HG03025 (cell line): ENCODE results near the gene GEMIN7.

Experiments
- ATAC-seq: cut with Tn5 transposase; IDR thresholded peaks from one replicate; pipeline ENCODE4 v1.9.1; 2021; ENCODE audit warnings: mild to moderate bottlenecking, moderate library complexity; ENCODE audit not compliant: unreplicated experiment, low FRiP score

Gene GEMIN7

DNA sequence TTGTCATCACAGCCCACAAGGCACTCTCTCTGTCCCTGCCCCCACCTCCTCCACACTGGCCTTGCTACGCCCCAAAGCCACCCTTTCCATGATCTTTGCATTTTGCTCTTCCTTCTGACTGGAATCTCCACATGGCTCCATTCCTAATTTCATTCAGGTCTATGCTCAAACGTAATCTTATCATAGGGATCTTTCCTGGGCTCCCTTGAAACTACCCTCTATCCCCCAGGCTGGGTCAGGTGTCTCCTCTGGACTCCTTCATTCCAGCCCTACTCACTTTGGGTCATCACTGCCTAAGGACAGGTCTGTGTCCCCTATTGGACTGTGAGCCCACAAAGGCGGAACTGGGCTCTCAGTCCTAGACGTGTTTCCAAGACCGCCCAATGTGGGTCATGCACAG is 3.1 kb downstream of the GEMIN7 start:
- no peak for ATAC-seq

DNA sequence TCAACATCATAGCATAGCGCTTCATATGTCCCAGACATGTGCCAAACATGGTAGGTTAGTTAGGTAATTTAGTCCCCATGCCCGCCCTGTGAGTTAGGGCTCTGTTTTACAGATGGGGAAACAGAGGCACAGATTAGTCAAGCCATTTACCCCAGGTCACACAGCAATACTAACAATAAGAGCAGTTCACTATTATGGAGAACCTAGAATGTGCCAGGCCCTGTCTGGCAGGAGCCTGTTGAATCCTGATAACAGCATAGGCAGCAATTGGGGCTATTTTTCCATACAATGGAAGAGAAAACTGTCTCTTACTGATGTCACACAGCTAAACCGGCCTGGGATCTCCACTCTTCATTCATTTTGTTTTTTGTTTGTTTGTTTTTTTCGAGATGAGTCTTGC is 7.4 kb downstream of the GEMIN7 start:
- no peak for ATAC-seq

DNA sequence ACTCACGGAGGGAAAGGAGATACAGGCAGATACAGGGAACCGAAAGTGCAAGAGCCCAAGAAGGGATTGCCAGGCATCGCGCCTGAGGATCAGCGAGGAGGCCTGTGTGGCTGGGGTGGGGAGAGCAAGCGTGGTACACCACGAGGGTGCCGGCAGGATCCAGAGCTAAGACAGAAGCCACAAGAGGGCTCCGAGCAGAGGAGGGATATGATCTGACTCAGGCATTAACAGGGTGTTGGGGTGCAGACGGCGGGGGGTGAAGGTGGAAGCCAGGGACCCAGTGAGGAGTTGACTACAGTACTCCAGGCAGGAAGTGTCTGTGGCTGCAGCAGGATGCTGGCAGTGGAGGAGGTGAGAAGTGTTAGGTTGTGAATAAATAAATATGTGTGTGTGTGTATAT is 8.5 kb downstream of the GEMIN7 start:
- no peak for ATAC-seq

DNA sequence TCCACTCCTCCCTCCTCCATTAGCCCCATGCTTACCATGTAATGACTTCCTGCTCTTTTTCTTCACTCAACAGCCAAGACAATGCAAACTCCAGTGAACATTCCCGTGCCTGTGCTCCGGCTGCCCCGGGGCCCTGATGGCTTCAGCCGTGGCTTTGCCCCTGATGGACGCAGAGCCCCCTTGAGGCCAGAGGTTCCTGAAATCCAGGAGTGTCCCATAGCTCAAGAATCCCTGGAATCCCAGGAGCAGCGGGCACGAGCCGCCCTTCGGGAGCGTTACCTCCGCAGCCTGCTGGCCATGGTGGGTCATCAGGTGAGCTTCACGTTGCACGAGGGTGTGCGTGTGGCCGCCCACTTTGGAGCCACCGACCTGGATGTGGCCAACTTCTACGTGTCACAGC is 11.0 kb downstream of the GEMIN7 start:
- no peak for ATAC-seq

DNA sequence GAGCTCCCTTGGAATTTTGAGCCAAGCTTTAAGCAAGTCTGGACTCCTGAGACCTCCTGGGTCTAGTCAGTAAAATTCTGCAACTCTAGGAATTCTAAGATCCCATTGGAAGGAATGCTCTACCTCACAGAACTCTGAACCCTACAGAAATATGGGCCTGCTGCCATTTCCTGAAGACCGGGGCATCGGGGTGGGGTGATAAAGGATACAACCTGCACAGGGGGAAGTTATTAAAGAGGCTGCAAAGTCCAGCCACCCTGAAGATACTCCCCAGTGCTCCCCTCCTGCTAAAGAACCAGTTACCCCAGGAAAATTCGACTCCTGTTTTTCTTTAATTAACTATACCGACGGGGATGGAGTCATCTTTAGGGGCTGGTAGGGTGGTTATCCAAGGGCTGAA is 11.5 kb downstream of the GEMIN7 start:
- no peak for ATAC-seq

DNA sequence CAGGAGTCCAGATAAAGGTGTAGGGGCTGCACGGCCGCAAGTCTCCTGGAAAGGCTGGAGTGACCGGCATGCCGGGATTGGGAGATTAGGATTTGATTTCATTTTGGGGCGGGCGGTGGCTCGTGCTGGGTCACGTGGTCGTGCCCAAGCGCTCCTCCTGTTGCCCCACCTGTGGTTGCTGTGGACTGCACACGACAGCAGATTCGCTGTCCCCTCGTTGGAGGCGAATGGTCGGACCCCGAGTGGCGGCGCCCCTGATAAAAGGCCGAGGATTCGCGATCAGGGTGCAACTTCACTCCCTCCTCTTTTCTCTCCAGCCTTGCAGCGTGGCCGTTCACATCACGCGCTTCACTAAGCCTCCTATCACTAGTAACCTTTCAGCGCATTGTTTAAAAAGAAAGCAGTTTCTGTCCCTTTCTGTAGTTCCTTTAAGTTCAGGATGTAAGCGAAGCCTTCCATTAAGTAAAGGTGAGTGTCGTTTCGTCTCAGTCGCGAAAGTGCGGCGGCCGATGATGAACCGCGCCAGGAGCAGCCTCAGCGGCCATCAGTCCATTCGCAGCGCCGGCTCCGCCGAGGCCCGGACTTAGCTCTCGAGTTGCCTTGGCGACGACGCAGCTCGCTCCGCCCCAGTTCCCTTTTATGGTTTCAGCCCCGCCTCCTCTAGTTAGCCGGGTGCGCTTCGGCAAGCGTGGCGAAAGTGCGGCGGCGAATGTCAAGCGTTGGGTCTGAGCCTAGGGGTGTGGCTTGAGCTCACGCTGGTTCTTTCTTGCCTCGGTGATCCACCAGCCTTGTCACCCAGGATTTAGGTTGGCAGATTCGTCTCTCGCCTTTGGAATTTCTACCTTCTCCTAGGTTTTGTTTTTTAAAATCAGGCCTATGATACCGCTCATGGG is 12.2 kb downstream of the GEMIN7 start:
- ATAC-seq: no peak

DNA sequence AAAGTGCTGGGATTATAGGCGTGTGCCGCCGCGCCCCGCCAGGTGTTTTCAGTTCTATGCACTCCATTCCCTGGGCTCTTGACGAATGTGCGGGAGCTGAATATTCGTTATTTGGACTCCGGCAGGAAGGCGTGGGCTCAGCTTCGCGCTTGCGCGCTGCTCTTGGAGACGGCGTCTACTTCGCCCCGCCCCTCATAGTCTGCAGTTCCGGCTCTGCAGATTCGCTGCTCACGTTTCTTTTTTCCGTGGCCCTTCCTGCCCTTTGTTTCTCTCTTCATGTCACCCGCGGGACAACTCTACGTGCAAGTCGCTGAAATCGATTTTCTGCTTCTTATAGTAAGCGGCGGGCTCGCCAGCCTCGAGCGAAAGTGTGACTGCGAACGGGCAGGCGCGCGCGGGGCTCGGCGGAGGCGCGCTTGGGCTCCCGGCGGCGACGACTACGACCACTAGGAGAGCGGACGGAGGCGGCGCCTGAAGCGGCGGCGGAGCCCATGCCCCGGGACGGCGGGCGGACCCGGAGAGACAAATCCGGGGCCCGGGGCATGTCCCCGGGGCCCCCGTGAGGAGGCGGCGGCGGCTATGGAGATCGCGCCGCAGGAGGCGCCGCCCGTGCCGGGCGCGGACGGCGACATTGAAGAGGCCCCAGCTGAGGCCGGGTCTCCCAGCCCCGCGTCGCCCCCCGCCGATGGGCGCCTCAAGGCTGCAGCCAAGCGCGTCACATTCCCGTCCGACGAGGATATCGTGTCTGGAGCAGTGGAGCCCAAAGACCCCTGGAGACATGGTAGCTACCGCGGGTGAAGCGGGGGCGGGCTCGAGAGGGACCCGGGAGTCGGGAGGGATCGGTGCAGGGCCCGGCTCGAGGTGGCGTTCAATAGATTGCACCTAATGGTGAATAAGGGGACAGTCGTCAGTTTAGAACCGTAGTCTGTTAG is 14.0 kb downstream of the GEMIN7 start, which contains the start of gene PPP1R37:
PPP1R37 (plus strand) TSS at position 433 of the 932 bp plus-strand sequence; CDS start at position 580, 147 bp downstream.
- peak; percentile 59 for ATAC-seq

DNA sequence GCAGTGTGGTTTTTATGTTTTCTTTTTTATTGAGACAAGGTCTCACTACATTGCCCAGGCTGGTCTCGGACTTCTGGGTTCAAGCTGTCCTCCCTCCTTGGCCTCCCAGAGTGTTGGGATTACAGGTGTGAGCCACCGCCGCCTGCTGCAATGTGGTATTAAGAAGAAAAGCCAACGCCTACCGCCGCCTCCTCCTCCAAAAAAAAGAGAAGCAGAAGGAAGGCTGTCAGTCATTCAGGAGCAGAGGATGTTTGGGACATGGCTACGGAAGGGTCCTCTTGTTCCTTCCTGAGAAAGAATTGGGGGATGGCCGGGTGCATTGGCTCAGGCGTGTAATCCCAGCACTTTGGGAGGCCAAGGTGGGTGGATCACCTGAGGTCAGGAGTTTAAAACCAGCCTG is 15.1 kb downstream of the GEMIN7 start:
- no peak for ATAC-seq

DNA sequence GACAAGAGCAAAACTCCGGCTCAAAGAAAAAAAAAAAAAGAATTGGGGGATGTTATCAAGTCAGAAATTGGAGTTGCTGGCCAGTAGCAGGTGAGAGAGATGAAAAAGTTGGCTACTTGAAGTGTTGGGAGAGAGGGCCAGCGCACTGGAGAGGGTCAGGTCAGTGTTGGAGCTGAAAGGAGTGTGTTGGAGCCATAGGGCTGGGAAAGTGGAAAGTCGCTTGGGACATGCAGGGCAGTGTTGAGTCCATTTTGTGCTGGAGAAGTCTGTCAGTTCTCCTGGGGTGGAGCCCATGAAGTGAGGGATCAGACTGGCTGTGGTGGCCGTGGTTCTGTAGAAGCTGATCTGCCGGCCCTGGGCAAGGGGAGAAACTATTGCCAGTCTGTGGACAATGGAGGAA is 15.6 kb downstream of the GEMIN7 start:
- no peak for ATAC-seq

DNA sequence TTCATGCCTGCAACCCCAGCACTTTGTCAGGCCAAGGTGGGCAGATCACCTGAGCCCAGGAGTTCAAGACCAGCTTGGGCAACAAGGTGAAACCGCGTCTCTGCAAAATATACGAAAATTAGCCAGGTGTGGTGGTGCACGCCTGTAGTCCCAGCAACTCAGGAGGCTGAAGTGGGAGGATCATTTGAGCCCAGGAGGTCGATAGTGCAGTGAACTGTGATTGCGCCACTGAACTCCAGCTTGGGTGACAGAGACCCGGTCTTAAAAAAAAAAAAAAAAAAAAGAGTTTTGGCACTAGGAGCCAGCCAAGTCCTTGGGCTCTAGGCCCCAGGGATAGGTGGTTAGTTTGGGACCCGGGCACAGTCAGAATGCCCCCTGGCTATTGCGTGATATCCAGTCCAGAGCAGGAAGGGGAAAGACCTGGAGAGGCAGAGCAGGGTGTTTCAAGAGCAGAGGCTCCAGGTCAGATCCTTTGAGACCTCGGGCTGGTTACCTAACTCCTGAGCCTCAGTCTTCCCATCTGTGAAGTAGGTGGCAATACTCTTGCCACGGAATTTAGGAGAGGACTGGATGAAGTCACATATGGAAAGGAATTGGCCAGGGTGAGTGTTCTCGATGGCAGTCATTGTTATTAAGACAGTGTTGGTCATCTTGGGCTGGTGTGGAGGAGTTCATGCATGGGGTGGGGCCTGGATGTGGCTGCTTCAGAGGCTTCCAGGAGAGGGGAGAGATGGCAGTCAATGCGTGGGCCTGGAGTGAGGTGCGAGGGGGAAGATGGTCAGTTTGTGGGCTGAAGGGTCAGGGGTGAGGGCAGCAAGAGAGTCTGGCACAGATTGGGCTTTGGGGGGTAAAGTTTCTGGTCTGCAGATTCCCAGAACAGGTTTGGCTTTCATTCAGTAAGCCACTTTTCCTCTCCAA is 16.7 kb downstream of the GEMIN7 start:
- no peak for ATAC-seq

DNA sequence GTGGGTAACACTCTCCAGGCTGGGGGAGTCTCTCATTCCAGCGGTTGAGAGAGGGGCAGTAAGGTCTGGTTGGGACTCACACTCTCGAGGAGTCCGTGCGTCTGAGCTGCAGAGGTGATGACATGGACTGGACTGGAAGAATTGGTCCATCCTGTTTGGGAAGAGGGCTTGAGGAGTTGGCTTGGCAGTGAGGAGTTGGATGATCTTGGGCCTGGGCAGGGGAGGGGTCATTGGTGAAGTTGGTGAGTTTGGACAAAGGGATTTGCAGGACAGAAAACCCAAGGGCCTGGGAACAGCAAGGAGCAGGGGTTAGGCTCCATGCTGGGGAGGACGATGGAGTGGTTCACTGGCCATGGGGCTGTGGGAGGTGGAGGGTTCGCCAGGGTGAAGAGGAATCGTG is 17.6 kb downstream of the GEMIN7 start:
- ATAC-seq: no peak

DNA sequence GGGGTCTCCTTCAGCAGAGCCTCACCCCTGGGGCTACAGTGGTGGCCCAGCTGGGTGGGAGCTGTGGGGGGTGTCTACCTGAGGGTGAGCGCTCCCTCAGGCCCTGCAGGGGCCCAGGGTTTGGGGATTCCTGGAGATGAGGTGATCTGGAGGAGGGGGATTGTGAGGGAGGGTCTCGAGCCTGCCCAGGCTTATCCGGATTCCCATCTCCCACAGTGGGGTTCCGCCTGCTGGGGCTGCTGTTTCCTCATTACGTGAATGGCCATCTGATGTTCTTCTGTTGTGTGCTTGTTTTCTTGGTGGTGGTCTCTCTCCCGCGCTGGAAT is 18.4 kb downstream of the GEMIN7 start:
- ATAC-seq: no peak

DNA sequence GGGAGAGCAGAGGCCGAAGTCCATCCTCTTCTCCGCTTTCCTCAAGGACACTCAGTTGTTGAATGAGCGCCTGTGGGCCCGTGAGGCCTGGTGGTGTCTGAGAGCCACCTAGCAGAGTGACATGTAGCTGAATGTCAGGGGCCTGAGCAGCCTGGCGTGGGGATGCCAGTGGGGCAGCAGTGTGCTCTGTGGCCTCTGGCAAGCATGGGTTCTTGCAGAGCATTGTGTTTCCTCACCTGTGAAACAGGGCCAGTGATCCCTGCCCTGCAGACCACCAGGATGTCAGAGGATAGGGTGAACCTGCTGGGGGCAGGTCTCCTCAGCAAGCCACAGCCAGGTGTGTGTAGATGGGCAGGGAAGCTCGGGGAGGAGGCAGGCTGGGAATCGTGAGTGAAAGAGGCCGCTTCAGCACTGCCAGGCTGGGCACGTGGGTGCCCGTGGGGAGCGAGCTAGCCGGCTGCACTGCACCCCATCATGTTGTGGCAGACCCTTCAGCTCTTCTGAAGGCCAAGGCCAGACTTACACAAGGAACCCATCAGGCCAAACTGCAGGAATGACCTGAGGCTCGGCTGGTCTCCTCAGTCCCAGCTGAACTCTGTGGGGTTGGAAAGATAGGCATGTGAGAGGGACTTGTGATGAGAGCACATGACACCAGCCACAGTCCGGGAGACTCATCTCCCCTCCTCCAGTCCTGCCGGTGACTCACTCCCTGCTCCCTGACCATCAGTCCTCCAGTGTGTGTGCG is 18.9 kb downstream of the GEMIN7 start:
- ATAC-seq: no peak

DNA sequence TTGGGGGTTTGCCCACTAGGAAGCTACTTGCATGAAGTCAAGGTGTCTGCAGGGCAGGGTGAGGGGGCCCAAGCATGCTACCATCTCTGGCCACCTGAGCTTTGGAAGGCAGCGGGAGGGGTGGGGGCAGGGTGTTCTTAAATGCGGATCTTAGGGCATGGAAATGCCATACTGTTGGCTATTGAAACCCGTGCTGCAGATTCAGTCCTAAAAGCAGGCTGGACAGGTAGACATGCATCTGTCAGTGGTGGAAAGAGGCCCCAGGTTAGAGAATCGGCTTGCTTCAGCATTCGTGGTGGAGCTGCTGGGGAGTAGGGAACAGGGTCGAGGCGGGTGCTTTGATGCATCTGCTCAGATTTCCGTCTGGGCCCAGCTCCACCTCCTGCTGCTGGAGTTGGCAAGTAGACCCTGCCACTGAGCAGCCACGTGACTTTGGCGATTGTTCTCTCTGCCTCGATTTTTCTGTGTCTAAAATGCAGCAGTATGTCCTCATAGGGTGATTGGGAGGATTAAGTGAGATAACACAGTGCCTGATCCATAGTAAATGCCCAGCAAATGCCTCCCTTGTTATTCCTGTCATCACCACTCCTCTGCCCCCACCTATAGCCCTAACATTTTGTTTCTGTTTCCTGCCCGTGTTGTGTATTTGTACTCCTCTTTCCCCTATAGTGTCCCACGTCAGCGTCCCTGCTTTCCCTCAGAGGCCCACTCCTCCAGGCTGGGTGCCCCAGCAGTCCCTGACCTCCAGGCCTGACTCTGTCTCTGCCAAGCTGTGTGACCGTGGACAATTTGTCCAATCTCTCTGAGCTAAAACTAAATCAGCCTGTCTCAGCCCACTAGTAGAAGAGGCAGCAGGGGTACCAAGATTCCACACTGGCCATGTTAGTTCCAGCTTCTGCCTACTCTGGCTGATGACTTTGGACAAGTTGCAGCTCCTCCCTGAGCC is 19.7 kb downstream of the GEMIN7 start:
- no peak for ATAC-seq

DNA sequence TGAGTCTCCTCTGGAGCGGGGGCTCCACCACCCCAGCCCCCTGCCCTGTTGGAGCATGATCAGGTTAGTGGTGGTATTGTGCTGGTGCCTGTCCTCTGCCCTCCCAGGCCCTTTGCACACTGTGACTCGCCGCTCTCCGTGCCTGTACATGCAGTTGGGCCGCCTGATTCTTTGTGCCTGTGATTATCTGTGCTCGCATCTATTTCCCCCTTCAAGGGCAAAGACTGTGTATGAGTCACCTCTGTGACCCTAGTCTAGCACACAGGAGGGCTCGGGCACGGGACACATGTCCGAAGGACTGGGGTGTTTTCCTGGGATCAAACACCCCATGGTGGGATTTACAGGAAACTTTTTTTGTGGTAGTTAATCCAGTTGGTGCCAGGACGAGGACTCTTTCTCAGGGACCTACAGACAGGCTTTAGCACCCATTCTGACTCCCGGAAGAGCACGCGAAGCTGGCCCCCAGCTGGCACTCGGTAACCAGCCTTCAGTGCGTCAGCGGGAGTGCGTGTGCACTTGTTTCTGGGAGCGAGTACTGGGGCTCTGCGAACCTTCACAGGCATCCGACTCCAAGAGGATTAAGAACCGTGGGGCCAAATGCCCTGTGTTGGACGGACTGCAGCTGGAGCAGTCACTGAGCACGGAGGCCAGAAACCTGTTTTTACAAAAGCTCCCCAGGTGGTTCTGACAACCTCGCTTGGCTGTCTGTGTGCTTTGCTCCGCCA is 20.6 kb downstream of the GEMIN7 start:
- ATAC-seq: no peak

DNA sequence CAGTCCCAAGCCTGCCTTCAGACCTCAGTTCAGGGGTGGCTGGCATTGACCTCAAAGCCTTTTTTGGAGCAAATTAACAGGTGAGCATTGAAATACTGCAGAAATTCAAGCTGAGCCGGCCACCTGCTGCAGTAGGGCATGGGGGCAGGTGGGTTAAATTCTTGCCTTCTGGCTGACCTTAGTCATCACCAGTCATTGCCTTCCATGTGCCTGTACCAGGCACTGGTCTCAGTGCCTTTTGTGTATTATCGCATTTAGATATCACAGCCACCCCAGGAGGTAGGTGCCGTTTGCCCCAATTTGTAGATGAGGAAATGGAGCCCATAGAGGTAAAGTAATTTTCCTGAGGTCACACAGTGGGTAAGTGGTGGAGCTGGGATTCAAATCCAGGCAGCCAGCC is 21.1 kb downstream of the GEMIN7 start:
- no peak for ATAC-seq

DNA sequence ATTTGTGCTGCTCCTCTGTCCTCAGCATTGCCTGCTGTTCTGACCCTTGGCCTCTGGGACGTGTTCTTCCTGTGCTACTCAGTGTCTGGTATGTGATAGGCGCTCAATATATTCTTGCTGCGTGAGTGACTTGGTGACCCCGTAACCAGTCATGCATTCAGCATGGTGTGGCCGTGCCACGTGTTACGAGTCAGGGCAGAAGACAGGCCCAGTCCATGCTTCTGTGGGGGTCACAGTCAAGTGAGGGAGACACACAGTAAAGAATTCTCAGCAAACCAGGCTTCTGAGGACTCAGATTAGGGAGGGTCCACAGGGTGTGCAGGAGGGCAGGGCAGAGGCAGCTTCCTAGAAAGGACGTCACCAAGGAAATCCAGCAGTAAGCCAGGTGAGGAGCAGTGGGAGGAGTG is 21.8 kb downstream of the GEMIN7 start:
- ATAC-seq: no peak

DNA sequence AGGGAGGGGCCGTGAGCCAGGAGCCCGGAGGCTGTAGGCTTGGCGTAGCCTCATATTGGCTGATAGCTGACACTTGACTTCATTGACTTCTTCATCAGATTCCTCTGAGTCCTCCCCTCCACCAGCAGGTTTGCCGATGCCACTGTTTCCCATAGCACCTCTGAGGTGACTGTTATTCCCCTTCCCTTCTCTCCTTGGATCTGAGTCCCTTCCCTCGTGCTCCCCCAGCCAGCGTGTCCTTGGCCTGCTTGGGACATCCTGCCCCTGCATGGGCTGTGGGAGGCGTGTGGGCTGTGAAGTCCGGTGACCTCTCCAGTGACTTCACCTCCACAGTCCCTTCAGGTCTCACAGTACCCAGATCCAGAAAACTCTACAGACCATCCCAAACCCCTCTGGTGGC is 22.7 kb downstream of the GEMIN7 start:
- no peak for ATAC-seq
